ENCODE data around the gene CBARP.

DNA sequence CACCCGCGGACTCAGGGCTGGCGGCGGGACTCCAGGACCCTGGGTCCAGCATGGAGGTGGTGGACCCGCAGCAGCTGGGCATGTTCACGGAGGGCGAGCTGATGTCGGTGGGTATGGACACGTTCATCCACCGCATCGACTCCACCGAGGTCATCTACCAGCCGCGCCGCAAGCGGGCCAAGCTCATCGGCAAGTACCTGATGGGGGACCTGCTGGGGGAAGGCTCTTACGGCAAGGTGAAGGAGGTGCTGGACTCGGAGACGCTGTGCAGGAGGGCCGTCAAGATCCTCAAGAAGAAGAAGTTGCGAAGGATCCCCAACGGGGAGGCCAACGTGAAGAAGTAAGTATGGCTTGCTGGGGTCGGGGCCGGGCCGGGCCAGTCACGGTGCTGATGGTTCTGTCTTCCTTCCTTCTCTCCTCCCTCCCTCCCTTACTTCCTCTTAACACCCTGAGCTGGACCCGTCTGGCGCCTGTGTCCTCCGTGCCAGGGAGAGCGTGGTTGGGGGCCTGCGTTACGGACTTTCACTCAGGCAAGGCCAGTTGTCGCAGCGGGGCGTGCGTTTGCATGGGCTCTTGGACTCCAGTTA lies 30.8 kb downstream of the CBARP start:
- TF ChIP-seq, protein P1, sequence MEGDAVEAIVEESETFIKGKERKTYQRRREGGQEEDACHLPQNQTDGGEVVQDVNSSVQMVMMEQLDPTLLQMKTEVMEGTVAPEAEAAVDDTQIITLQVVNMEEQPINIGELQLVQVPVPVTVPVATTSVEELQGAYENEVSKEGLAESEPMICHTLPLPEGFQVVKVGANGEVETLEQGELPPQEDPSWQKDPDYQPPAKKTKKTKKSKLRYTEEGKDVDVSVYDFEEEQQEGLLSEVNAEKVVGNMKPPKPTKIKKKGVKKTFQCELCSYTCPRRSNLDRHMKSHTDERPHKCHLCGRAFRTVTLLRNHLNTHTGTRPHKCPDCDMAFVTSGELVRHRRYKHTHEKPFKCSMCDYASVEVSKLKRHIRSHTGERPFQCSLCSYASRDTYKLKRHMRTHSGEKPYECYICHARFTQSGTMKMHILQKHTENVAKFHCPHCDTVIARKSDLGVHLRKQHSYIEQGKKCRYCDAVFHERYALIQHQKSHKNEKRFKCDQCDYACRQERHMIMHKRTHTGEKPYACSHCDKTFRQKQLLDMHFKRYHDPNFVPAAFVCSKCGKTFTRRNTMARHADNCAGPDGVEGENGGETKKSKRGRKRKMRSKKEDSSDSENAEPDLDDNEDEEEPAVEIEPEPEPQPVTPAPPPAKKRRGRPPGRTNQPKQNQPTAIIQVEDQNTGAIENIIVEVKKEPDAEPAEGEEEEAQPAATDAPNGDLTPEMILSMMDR (conservative IDR thresholded peaks at IDR 0.05): no peak
- no peak for TF ChIP-seq EZH2 (IDR thresholded peaks at IDR 0.05; ENCODE audit: low read depth)

All from PC-9 (cell line).